Measurements from ENCODE around the gene RCAN3. TPM values are rescaled to one million over a fixed set of nuclear protein-coding genes. Genes with fewer than 3 reads are reported as not detected.
"Not testable (repeated sequence)": the region's sequence is repeated elsewhere in the genome, so short reads cannot be mapped to it uniquely, and the experiment has no call there.

RCAN3 gene
- total RNA-seq, 1 donor from 2014 or later, result 61.1 TPM

DNA sequence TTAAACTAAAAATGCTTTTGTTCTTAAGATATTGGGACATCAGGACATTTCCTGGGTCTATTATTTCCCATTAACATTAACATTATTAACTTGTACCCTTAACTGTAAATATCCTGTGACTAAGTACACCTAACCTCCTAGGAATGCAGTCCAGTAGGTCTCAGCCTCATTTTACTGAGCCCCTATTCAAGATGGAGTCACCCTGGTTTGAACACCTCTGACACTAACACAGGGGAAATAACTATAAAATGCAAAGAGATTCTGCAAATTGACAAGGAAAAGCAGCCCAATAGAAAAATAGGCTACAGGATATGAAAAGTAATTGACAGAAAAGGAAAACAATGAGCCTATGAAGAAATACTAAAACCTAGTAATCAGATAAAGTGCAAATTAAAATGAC lies 41.6 kb downstream of the RCAN3 start:
- intact Hi-C loops (cut with micrococcal nuclease), result no loop called here

DNA sequence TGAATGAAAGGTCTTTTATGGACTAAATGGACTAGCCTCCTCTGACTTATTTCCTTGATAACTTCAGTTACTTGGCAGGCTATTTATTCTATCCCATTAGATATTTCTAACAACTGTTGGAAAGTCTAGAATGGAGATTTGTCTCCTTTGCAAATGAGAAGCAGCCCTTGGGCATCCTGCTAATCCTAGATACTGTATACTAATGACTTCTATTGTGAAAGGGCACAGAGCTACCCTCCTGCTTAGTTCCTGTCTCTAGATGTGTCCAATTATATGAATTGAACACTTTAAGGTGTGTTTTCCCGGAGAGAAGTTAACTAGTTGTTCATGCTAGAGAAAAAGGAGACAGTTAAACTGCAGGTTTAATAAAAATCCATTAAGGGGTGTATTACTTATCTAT lies 43.0 kb downstream of the RCAN3 start:
- intact Hi-C loops (cut with micrococcal nuclease), result no loop called here

DNA sequence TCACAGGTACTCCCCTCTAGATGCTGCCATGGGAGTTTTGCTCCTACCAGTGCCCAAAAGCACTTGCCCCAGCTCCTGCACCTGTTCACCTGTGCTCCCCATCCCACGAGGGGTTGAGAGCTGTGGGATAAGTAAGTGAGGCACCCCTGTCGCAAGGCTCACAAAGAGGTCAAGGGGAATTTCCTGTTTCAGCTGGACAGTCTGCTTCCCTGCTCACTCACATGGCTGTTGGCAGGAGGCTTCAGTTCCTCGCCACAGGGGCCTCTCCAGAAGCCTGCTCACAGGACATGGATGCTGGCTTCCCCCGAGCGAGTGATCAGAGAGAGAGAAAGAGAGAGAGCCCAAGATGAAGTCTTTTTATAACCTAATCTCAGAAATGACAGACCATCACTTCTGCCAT lies 44.6 kb downstream of the RCAN3 start:
- intact Hi-C loops (cut with micrococcal nuclease), result no loop called here

DNA sequence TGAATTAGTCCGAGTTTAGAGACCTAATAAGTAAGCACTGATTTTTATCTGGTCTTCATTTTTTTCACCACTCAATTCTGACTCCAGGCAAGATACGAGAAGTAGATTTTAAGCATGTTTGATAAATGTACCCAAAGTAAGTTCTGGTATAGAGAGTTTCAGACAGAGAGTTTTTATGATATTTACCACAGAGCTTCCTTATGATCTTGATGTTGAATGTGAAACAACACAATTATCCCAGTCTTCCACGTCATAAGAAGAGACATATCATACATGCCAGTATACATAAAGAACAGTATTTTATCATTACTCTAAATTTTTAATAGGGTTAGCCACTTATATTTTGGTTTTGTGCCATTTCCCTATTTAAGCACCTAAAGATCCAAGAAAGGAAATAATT lies 45.4 kb downstream of the RCAN3 start:
- intact Hi-C loops (cut with micrococcal nuclease), result no loop called here

DNA sequence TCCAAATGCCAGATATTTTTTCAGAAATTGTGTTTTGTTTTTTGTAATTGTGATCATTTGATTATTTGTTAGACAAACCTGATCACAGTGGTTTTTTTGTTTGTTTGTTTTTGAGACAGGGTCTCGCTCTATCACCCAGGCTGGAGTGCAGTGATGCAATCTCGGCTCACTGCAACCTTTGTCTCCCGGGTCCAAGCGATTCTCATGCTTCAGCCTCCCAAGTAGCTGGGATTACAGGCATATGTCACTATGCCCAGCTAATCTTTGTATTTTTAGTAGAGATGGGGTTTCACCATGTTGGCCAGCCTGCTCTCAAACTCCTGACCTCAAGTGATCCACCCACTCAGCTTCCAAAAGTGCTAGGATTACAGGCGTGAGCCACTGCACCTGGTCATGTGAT lies 46.6 kb downstream of the RCAN3 start:
- intact Hi-C loops (cut with micrococcal nuclease), result not testable (repeated sequence)

DNA sequence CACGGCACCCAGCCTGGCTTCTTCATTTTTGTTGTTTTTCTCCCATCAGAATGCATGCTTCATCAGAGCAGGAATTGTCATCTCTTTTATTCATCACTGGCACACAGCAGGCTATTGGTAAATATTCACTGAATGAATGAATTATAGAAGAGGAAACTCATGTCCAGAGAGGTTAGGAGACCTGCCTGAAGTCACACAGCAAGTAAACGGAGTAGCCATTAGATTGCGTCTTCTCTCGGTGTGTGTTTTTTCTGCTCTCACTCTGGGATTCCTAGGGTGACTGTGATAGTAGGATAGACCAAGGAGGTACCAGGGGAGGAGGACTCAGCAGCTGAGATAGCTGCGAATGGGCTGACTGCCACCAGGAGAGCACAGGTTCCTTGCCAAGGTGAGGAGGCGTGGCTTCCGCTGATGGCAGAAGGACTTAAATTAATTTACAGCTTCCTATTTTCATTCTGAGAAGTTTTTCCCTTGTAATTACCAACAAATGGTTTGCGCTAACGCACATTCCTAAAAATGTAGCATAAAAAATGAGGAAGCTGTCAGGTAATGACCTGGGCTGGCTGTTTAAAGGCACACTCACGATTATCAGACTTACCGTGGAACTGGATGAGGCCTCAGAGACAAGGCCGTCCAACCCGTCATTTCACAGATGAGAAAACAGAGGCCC lies 48.8 kb downstream of the RCAN3 start:
- intact Hi-C loops (cut with micrococcal nuclease), result no loop called here

DNA sequence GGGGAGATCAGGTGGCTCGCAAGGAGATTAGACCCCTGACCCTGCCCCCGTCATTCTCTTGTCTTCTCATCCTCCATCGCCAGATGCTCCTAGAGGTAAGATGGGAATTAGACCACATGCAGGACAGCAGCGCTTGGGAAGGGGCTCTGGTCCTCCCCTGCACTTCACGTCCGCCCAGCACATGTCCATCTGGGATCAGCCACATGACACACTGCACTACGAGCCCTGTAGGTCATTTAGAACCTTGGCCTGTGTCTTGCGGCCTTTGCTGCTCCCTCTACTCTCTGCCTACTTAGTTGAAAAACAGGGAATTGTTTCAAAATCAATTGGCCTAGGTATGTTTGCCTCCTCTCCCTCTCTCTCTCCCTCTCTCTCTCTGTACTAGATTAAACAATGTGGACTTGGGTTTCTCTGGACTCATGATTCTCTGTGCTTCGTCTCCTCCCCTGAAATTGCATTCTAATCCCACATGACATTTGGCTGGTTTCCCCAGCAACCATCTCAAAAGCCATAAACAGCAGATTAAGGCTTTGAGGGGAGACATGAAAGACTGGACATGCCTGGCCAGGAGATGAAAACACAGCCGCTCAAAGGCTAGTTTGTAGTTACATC lies 49.4 kb downstream of the RCAN3 start:
- intact Hi-C loops (cut with micrococcal nuclease), result no loop called here

DNA sequence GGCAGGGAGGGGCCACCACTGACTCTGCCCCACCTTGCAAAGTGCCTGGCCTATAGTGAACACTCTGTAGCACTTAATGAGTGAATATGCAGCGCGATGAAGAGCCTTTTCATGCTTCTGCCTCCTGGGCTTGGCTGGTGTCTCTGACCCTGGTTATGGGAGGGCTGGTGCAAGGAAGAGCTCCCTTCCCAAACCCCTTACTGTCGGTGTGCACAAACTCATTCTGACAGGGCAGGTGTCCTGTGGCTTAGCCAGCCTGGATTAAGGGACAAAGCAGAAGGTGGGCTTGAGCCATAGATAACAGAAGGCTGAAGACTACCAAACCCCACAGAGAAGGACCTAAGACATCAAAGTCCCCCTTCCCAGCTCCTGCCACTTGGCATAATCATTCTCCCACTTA lies 51.3 kb downstream of the RCAN3 start:
- intact Hi-C loops (cut with micrococcal nuclease), result no loop called here

DNA sequence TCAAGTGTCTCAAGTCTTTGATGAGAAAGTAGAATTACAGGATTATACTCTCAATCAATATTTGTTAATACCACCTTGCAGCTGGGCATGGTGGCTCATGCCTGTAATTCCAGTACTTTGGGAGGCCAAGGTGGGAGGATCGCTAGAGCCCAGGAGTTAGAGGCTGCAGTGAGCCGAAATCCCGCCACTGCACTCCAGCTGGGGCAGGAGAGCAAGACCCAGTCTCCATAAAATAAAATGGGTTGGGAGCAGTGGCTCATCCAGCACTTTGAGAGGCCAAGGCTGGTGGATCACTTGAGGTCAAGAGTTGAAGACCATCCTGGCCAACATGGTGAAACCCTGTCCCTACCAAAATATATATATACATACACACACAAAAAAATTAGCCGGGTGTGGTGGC lies 52.1 kb downstream of the RCAN3 start:
- intact Hi-C loops (cut with micrococcal nuclease), result no loop called here

DNA sequence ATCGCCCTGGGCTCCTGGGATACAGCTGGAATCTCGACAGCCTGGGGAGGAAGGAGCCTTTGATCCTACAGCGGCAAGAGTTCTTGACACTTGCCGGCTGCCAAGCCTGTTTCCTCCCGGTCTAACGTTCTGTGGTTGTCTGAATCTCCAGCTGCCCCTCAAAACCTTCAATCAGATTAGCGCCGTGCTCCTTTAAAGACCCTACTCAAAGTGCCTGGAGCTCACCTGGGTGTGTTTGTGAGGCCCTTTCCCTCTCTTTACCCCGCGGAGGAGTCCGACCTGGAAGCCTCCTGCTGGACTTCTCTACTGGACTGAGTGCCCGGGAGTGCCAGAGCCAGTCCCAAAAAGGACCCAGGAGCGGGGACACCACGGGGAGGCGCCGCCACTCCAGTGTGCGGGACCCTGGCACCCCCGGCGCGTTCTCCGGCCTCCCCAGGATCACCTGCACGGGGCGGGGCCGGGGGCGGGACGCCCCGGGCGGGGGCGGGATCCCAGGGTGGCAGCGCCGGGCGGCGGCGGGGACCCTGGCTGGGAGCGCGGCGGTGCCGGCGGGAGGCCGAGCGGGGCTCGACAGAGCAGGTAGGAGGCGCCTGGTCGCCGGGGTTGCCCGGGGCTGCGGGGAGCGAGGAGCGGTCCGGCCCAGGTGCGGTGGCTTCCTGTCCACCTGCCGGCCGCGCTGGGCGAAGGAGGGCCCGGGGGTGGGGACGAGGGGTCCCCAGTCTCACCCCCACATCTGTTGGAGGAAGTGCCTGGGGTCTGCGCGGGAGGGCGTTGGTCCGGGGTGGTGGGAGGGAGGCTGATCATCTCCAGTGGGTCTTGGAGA lies 53.2 kb downstream of the RCAN3 start, which contains the start of gene NCMAP:
Gene NCMAP (plus strand): TSS at position 497 of the 823 bp plus-strand sequence. CDS start 39,344 bp downstream, outside the sequence.
- intact Hi-C loops (cut with micrococcal nuclease), result no loop called here

DNA sequence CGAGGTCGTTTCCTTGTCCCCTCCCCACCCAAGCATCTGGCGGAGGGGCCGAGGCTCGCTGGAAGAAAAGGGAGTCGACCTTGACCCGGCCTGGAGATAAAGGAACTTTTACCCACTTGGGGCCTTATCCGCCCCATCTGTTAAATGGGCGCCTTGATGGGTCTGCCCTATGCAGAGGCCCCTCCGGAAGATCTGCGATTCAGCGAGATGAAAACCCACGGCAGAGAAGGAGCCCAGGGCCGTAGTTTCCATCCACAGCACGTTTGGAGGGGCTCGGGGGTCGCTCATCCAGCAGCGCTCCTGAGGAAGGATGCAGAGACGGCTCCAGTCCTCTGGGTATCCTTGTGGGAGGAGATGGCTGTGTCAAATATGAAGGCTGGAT lies 53.8 kb downstream of the RCAN3 start:
- intact Hi-C loops (cut with micrococcal nuclease), result no loop called here

DNA sequence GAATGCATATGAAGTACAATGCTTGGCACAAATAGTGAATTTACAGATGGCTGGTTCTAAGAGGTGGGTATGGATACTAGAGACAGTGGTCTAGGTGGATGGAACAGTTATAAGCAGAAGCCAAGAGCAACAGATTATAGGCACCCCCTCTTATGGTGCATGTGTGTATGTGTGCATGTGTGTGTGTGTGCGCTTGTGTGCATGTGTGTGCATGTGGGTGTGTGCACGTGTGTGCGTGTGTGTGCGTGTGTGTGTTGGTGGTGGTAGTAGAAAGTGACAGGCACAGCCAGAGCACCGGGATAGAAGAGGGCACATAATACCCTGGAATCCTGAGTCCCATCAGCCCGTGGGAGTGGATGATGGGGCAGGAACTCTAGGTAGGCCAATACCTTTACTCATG lies 54.6 kb downstream of the RCAN3 start:
- intact Hi-C loops (cut with micrococcal nuclease), result no loop called here

DNA sequence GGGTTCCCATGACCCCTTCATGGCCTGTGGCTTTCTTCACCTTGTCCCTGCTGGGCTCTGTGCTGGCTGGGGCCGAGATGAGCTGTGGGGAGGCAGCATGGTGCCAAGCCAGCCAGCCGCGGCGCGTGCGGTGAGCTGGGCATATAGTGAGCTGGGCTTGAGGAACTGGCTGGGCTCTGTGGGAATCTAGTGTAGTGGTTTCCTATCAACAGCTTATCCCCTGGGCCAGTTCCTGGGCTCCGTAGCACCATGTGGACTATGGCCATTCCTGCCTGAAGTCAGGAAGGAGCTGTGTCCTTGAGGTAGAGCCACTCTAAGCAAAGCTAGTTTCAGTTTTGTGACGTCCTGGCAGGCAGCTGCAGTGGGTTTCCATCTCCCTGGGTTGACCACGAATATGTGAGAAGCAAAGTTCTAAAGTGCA lies 55.1 kb downstream of the RCAN3 start:
- intact Hi-C loops (cut with micrococcal nuclease), result no loop called here

DNA sequence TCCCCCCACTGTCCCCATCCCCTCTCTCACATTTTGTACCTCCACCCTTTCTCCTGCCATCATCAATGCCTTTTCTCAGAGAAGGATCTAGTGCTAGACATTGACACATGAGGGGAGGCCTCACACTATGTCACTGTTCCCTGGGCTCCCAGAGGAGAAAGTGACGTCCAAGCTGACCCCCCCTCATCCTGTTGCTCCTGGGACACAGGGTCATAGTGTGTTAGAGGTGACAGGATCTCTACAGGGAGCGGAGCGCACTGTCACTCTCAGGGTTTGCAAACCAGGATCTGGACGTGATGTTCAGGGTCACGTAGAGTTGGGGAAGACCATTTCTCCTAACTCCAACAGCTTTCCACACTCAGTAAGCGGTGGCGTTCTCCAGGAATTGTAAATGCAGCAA lies 55.8 kb downstream of the RCAN3 start:
- intact Hi-C loops (cut with micrococcal nuclease), result no loop called here

DNA sequence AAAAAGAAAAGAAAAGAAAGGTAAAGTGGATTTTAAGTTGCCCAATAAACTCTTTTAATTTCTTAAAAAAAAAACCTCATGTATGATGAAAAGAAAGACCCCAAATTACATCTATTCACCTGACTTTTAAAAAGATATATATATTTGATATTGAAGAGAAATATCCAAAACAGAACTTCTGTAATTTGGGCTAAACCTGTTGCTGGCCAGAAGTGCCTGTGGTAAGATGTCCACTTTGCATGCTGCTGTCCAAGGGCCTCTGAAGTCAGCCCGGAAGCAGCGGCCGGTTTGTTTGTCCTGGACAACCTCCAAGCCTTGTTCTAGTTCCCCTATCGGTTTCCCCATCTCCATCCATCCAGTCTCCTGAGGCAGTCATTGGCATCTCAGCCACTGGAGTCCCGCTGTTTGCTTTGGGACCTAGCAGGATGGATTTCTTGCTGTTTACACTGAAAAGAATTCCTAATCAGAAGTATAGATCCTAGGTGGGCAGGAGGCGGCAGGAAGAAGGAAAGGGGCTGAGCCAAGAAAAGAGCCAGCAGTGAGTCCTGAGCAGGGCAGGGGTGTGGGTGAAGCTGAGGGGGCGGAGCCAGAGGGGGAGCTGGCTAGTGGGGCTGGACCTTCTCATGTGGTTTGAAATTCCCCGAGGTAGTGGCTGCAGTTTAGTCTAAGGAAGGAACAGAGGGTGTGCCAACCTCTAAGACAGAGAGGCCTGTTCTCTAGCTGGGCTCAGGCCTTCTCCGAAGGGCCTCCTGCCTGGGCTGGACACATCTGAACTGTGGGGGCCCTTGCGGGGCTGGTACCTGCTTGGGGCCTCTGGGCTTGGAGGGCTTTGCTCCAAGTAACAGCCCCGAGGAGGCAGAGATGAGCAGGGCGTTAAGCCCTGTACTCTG lies 56.5 kb downstream of the RCAN3 start:
- intact Hi-C loops (cut with micrococcal nuclease), result no loop called here

DNA sequence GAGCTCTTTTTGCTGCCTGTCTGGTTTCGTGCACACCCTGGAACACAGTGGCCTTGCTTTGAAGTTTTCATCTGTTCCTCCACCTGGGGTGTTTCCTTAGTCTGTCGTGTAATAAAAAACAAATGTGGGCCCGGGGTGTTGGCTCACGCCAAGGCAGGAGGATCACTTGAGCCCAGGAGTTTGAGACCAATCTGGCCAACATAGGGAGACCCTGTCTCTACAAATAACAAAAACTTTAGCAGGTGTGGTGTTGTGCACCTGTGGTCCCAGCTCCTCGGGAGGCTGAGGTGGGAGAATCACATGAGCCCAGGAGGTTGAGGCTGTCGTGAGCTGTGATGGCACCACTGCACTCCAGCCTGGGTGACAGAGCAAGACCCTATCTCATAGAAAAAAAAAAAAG lies 57.7 kb downstream of the RCAN3 start:
- intact Hi-C loops (cut with micrococcal nuclease), result no loop called here

DNA sequence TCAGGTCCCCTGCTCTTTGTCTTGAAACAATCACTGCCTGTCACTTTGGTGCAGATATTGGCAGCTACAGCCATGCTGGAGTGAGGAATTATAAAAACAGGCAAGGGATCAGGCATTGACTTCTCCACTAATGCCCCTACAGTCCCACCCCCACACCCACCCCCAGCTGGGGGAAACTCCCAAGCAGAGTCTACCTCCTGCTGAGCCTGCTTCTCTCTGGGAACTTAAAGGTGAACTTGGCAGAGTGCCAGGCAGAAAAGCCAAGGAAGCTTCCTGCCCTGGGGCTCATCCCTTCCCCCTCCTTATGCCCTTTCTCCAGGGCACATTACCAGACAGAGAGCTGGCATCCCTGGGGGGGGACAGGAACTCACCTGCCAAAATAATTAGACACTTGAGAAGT lies 60.0 kb downstream of the RCAN3 start:
- intact Hi-C loops (cut with micrococcal nuclease), result no loop called here

DNA sequence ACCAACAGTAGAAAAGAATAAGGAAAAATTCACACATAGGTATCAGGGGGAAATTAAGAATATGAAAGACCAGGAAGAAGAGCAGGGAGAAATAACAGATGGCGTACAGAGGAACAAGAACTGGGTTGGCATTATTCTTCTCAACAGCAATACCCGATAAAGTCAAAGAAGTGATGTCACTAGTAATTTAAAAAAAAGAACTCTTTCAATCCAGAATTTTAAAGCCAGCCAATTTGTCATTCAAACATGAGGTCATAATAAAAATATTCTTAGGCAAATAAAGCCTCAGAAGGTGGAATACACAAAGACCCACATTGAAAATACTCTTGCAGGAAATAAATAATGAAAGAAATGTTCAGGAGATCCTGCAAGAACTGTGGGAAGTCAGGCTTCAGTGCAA lies 62.1 kb downstream of the RCAN3 start:
- intact Hi-C loops (cut with micrococcal nuclease), result no loop called here

DNA sequence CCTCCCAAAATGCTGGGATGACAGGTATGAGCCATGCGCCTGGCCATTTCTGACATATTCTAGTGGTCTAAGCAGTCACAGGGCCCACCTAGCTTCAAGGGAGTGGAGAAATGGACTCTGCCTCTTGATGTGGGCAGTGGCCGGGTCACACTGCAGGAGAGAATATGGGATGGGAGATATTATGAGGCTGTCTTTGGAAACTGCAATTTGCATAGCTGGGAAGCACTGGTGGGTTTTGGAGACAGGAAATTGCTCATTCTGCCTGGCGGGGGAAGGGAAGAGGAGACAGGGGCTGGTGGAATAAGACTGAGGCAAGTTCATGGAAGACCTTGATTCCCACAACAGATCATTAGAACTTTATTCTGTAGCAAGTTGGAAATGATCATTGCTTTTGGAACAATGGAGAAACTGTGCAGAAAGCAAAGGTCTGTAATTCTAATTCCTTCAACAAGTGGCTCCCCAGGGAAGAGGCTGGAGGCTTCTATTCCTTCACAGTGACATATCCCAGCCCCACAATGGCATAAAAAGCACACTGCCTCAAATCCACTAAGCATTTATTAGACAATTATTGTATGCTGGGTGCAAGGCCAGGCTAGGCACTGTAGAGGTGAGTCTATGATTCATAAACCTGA lies 63.7 kb downstream of the RCAN3 start:
- intact Hi-C loops (cut with micrococcal nuclease), result no loop called here

DNA sequence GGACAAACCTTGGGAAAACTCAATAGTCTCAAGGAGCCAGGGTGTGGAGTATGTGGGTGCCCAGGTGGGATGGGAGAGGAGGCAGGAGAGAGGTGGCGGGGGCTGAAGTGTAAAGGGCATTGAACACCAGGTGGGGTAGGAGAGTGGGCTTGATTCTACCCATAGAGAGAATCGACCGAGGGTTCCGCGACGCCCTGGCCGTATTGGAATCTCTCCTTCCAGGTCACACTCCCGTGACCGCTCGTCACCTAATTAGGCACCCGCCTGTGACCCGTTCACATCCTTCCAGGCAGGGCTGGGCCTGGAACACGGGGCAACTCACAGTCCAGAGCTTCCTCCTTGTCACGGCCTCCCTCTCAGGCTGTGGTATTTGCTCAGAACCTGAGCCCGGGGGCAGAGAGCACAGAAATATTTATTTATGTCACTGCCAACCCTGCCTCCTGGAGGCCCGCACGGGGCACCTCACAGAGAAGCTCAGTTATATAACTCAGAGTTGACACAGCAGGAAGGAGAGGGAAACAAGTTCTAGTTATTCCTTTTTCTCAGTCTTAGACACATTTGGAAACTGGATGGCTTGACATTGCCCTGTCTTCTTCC lies 65.3 kb downstream of the RCAN3 start:
- intact Hi-C loops (cut with micrococcal nuclease), result no loop called here

DNA sequence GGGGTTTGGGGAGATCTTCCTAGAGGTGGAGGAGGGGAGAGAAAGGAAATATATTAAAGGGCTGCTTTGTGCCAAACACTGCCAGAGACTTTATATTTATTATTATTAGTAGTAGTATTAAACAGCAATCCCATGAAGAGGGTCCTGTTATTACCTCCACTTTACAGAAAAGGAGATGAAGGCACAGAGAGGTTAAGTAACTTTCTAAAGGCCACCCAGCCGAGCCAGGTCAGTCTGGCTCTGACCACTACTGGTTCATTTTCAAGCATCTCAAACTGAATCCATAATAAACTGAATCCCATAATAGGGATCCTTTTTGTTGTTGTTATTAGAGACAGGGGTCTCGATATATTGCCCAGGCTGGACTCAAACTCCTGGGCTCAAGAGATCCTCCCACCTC lies 65.8 kb downstream of the RCAN3 start:
- intact Hi-C loops (cut with micrococcal nuclease), result no loop called here

Data from T-helper 2 cell treated with Interferon-gamma antibody and Interleukin-4, amounts not matched to agents 100 ng/mL and 5 ng/mL, for 36 hours (primary cell).